H1 (cell line): ENCODE results near the gene CNOT1. TPM values are rescaled to one million over a fixed set of nuclear protein-coding genes. Genes with fewer than 3 reads are reported as not detected.
A peak's percentile ranks its signal among the peaks of the same experiment; 100 is the strongest.

Experiments used
- CTCF ChIA-PET: fragments of 300-600 bp; sonication (Branson Sonifier 250); formaldehyde crosslinking; loops from one replicate; lab custom pipeline; 2021; ENCODE audit not compliant: partially characterized antibody; lab: Charles Lee
- POLR2A ChIA-PET: fragments of 300-600 bp; sonication (Branson Sonifier 250); formaldehyde crosslinking; loops from one replicate; lab custom pipeline; 2021; ENCODE audit warnings: inconsistent platforms; ENCODE audit not compliant: partially characterized antibody; lab: Charles Lee
- DNase-seq, 2 experiments: peaks; one replicate each; pipeline versions ENCODE4 v3.0.0 to v3.0.0-alpha.2; 2010 to 2022; ENCODE audit warnings: low spot score in 2 of 2, low read depth in 1 of 2, mixed read lengths in 1 of 2
- FAIRE-seq: peaks from 2 replicates; lab custom pipeline; 2011; peaks lifted over from hg19 to GRCh38; lab: Jason Lieb, UNC
- H2AFZ ChIP-seq: 2 replicates; pipeline ENCODE4 v1.8.1; 2012; ENCODE audit warnings: low read length, inconsistent platforms
- H2AK5ac ChIP-seq: 2 replicates; pipeline ENCODE4 v1.6.1; 2013; ENCODE audit warnings: low read depth, low read length
- H2BK120ac ChIP-seq: replicated peaks from 2 replicates; pipeline ENCODE3; 2013; ENCODE audit warnings: low read depth, low read length, inconsistent platforms
- H2BK12ac ChIP-seq: 2 replicates; pipeline ENCODE4 v1.6.1; 2013; ENCODE audit warnings: low read depth, low read length
- H2BK15ac ChIP-seq: 2 replicates; pipeline ENCODE4 v1.6.1; 2013; ENCODE audit warnings: low read length
- H2BK20ac ChIP-seq: 2 replicates; pipeline ENCODE4 v1.6.1; 2013; ENCODE audit warnings: low read length
- H2BK5ac ChIP-seq: 2 replicates; pipeline ENCODE4 v1.6.1; 2013; ENCODE audit warnings: low read depth, low read length
- H3K14ac ChIP-seq: 2 replicates; pipeline ENCODE4 v1.6.1; 2013; ENCODE audit warnings: inconsistent platforms; ENCODE audit not compliant: insufficient read length
- H3K18ac ChIP-seq: 2 replicates; pipeline ENCODE4 v1.6.1; 2013; ENCODE audit warnings: low read length; ENCODE audit errors: extremely low read depth
- H3K23ac ChIP-seq: 2 replicates; pipeline ENCODE4 v1.6.1; 2013; ENCODE audit warnings: inconsistent platforms; ENCODE audit not compliant: insufficient read length
- H3K23me2 ChIP-seq: 2 replicates; pipeline ENCODE4 v1.6.1; 2013; ENCODE audit warnings: low read depth, low read length
- H3K27ac ChIP-seq: 2 replicates; pipeline ENCODE4 v1.6.1; 2011; ENCODE audit warnings: low read depth, low read length, inconsistent platforms
- H3K27me3 ChIP-seq, 4 experiments: replicated peaks in 1 of 4; 1 replicate in 1 of 4; 2 replicates in 3 of 4; pipeline versions ENCODE4 v1.6.1 to v1.8.1; 2011 to 2013; ENCODE audit warnings: low read length in 3 of 4, mild to moderate bottlenecking in 3 of 4, inconsistent platforms in 2 of 4, mixed read lengths in 2 of 4, moderate library complexity in 1 of 4; ENCODE audit not compliant: control insufficient read depth in 3 of 4, insufficient read depth in 3 of 4; ENCODE audit errors: extremely low read depth in 1 of 4
- H3K36me3 ChIP-seq, 4 experiments: 2 replicates each; pipeline versions ENCODE4 v1.6.1 to v1.8.1; 2011 to 2013; ENCODE audit warnings: mild to moderate bottlenecking in 4 of 4, low read length in 3 of 4, moderate library complexity in 2 of 4, control low read depth in 1 of 4, inconsistent platforms in 1 of 4; ENCODE audit not compliant: insufficient read depth in 4 of 4, control insufficient read depth in 2 of 4
- H3K4ac ChIP-seq: replicated peaks from 2 replicates; pipeline ENCODE3; 2013; ENCODE audit warnings: low read length, low read depth, mixed read lengths, inconsistent platforms; ENCODE audit not compliant: insufficient read length
- H3K4me1 ChIP-seq, 4 experiments: replicated peaks in 1 of 4; 1 replicate in 1 of 4; 2 replicates in 3 of 4; pipeline versions ENCODE4 v1.6.1 to v1.8.1; 2011 to 2013; ENCODE audit warnings: low read length in 3 of 4, inconsistent platforms in 2 of 4, mixed read lengths in 1 of 4; ENCODE audit not compliant: insufficient read depth in 4 of 4, control insufficient read depth in 3 of 4
- H3K4me2 ChIP-seq, 2 experiments: 2 replicates each; pipeline versions ENCODE4 v1.6.1 to v1.8.1; 2011 to 2013; ENCODE audit warnings: low read depth in 2 of 2, low read length in 2 of 2, control low read depth in 1 of 2, inconsistent platforms in 1 of 2, mild to moderate bottlenecking in 1 of 2; ENCODE audit not compliant: insufficient read depth in 1 of 2
- H3K4me3 ChIP-seq, 4 experiments: fragments of 200-600, 300-600 bp in 1 of 4; sonication (generic), shearing (Covaris generic), sonication (Bioruptor Twin) in 1 of 4; 2 replicates each; pipeline versions ENCODE4 v1.5.1 to v1.8.1; 2011 to 2016; ENCODE audit warnings: low read length in 4 of 4, low read depth in 3 of 4, control low read depth in 2 of 4, inconsistent platforms in 2 of 4, mild to moderate bottlenecking in 2 of 4, mixed read lengths in 1 of 4, moderate library complexity in 1 of 4; ENCODE audit not compliant: insufficient read depth in 2 of 4; ENCODE audit errors: extremely low read depth in 1 of 4
- H3K56ac ChIP-seq: replicated peaks from 2 replicates; pipeline ENCODE3; 2013; ENCODE audit warnings: low read depth, mild to moderate bottlenecking, mixed read lengths, low read length, inconsistent platforms; ENCODE audit not compliant: insufficient read length
- H3K79me1 ChIP-seq: 2 replicates; pipeline ENCODE4 v1.6.1; 2013; ENCODE audit warnings: low read depth, low read length, control low read depth
- H3K79me2 ChIP-seq, 2 experiments: 2 replicates each; pipeline versions ENCODE4 v1.6.1 to v1.8.1; 2012 to 2013; ENCODE audit warnings: low read length in 2 of 2, mild to moderate bottlenecking in 2 of 2, inconsistent platforms in 1 of 2; ENCODE audit not compliant: insufficient read depth in 2 of 2, control insufficient read depth in 1 of 2
- H3K9ac ChIP-seq, 4 experiments: replicated peaks in 1 of 4; 1 replicate in 1 of 4; 2 replicates in 3 of 4; pipeline versions ENCODE4 v1.6.1 to v1.8.1; 2011 to 2013; ENCODE audit warnings: low read depth in 3 of 4, low read length in 3 of 4, control low read depth in 2 of 4, mild to moderate bottlenecking in 2 of 4, moderate library complexity in 2 of 4, inconsistent platforms in 1 of 4; ENCODE audit errors: extremely low read depth in 1 of 4
- H3K9me3 ChIP-seq, 2 experiments: 2 replicates each; pipeline versions ENCODE4 v1.6.1 to v1.8.1; 2012 to 2013; ENCODE audit warnings: mild to moderate bottlenecking in 2 of 2, moderate library complexity in 2 of 2, control low read depth in 1 of 2, inconsistent platforms in 1 of 2, low read depth in 1 of 2, low read length in 1 of 2, mixed read lengths in 1 of 2; ENCODE audit not compliant: insufficient read depth in 2 of 2
- H4K20me1 ChIP-seq, 2 experiments: replicated peaks in 1 of 2; 2 replicates each; pipeline versions ENCODE3 to v1.8.1; 2011 to 2013; ENCODE audit warnings: inconsistent platforms in 2 of 2, low read length in 2 of 2, mild to moderate bottlenecking in 1 of 2; ENCODE audit not compliant: insufficient read depth in 2 of 2, control insufficient read depth in 1 of 2
- H4K5ac ChIP-seq: 2 replicates; pipeline ENCODE4 v1.6.1; 2013; ENCODE audit warnings: low read length, low read depth, mixed read lengths, inconsistent platforms; ENCODE audit not compliant: insufficient read length
- H4K8ac ChIP-seq: 2 replicates; pipeline ENCODE4 v1.8.0; 2013; ENCODE audit warnings: mild to moderate bottlenecking, moderate library complexity, low read length, inconsistent platforms; ENCODE audit not compliant: insufficient read depth; ENCODE audit errors: extremely low read depth
- H4K91ac ChIP-seq: replicated peaks from 2 replicates; pipeline ENCODE3; 2013; ENCODE audit warnings: low read length, mixed read lengths, inconsistent platforms; ENCODE audit not compliant: insufficient read length
- FOSL1 ChIP-seq: IDR thresholded peaks from 2 replicates; pipeline ENCODE4 v1.6.1; 2011; ENCODE audit warnings: mild to moderate bottlenecking, low read depth, low read length, moderate library complexity; ENCODE audit not compliant: insufficient read depth
- KDM4A ChIP-seq: IDR thresholded peaks from one replicate; pipeline ENCODE4 v1.7.1; 2012; ENCODE audit warnings: low read depth, mild to moderate bottlenecking, moderate library complexity, low read length, inconsistent platforms; ENCODE audit not compliant: severe bottlenecking
- TCF12 ChIP-seq: IDR thresholded peaks from 2 replicates; pipeline ENCODE4 v1.6.1; 2011; ENCODE audit warnings: low read depth, mild to moderate bottlenecking, low read length
- TEAD4 ChIP-seq: IDR thresholded peaks from 2 replicates; pipeline ENCODE4 v1.6.1; 2012; ENCODE audit warnings: low read depth, low read length, inconsistent platforms, mixed read lengths
- YY1 ChIP-seq: IDR thresholded peaks from 2 replicates; pipeline ENCODE4 v1.6.1; 2011; ENCODE audit warnings: low read depth, mild to moderate bottlenecking, low read length
- WGBS, 2 experiments: shearing (Covaris generic) in 1 of 2; methylation state at CpG; one replicate each; pipeline versions ENCODE4 v1.1.6 to v1.1.7; 2013 to 2015; ENCODE audit warnings: low lambda C conversion rate in 2 of 2, mixed read lengths in 2 of 2, inconsistent platforms in 1 of 2, low coverage in 1 of 2, missing lambda C conversion rate in 1 of 2; ENCODE audit not compliant: insufficient replicate concordance in 2 of 2, insufficient coverage in 1 of 2, insufficient read length in 1 of 2; ENCODE audit errors: extremely low coverage in 1 of 2, missing lambda C conversion rate in 1 of 2; 5-methylcytosine and 5-hydroxymethylcytosine counted together
- polyA plus RNA-seq, 7 experiments: library from polyadenylated mRNA; depleted of rRNA in 3 of 7; stranded (reverse) in 5 of 7; unstranded in 2 of 7; fragments of >200 nt in 5 of 7; fragments of 200-250 nt in 2 of 7; gene quantifications; 1 replicate in 5 of 7; 2 replicates in 1 of 7; 4 replicates in 1 of 7; pipeline versions ENCODE4 v1.2.1 to v1.2.3, GENCODE V29; 2011 to 2013; ENCODE audit warnings: missing spikeins in 2 of 7, mixed read lengths in 2 of 7
- total RNA-seq: library from RNA; stranded (reverse); fragmentation: NEBNext Ultra II Directional; extraction: Animal tissue kit (Norgen Biotek cat#: 25700); gene quantifications from 2 replicates; pipeline ENCODE4 v1.2.1, GENCODE V29; 2021

The CNOT1 gene
- total and polyA plus RNA-seq, 2 of the 8 experiments (the other 6 are each of a cell fraction or from before 2014, with no cell fraction given), result 306 to 319 TPM

- Histone ChIP-seq H3K9me3 (no peaks in the 10 kb centered on the region), H3K56ac (no peak overlapping the region), H4K20me1 (no peaks in the 10 kb centered on the region), H3K18ac (no peak overlapping the region), H4K8ac (no peak overlapping the region), H3K27me3 (peaks cover 0 to 3% (median 1%) of the 10 kb centered on the region in 4 experiments; a peak in 3 of 7 replicates), H2BK20ac (no peak overlapping the region), H3K27ac (peak overlapping the region; percentile 82), H3K4me1 (peaks cover 0 to 22% (median 13%) of the 10 kb centered on the region in 4 experiments; a peak in 6 of 7 replicates), H3K9ac (peak overlapping the region in 2 of 4 experiments; percentile 58 to 61; a peak in 4 of 7 replicates), H3K79me1 (no peaks in the 10 kb centered on the region), H4K91ac (no peak overlapping the region), H2BK12ac (no peak overlapping the region), H3K79me2 (no peaks in the 10 kb centered on the region), H2AFZ (no peak overlapping the region), H2AK5ac (no peak overlapping the region), H3K14ac (no peak overlapping the region), H3K23me2 (peaks cover 3% of the 10 kb centered on the region; the same call in 1 of the 2 replicates), H2BK120ac (no peak overlapping the region), H3K23ac (no peak overlapping the region), H3K36me3 (no peaks in the 10 kb centered on the region), H3K4ac (no peak overlapping the region), H2BK15ac (no peak overlapping the region), H3K4me3 (peak overlapping the region in 2 of 4 experiments; percentile 2 to 21; a peak in 1 of 8 replicates), H3K4me2 (peak overlapping the region; percentile 37 to 47; a peak in 1 of 4 replicates), H2BK5ac (no peak overlapping the region), H4K5ac (no peak overlapping the region)
- POLR2A ChIA-PET, result interaction anchor here (1.0 kb wide), 1 partner anchor 164 kb away, joined by 3 read pairs; no protein-coding TSS in a partner anchor
- peak in 1 of 2 experiments; percentile 79 for DNase-seq
- CTCF ChIA-PET, result interaction anchor here (0.6 to 4.2 kb wide), 21 partner anchors 9 to 475 kb away, joined by 3 to 30 read pairs (median 3); no protein-coding TSS in a partner anchor
- WGBS, 2 experiments, result 16% methylated on average over 8 of the region's 8 CpGs; no CpG with 5 or more reads in 1 of the 2 experiments
- peak; percentile 87 for FAIRE-seq
- TF ChIP-seq FOSL1 (no peak), TCF12 (no peak), YY1 (0 out of 2 replicates have a peak, but pooled peaks have one; percentile 4), TEAD4 (no peak), KDM4A (no peak)
These were observed 134.6 kb downstream of the CNOT1 start for GRCh38 chr16:58494981-58495520.
